BJ (cell line): ENCODE results near the gene XKR8. TPM values are rescaled to one million over a fixed set of nuclear protein-coding genes. Genes with fewer than 3 reads are reported as not detected.

Experiments used
- CTCF ChIA-PET: fragments of 350-600 bp; formaldehyde crosslinking; extraction: SDS; loops from one replicate; lab custom pipeline; 2021; ENCODE audit warnings: antibody characterized with exemption, inconsistent platforms; lab: Yijun Ruan, JAX
- POLR2A ChIA-PET: fragments of 300-600 bp; sonication (Branson Sonifier 250); formaldehyde crosslinking; extraction: SDS; loops from one replicate; lab custom pipeline; 2021; ENCODE audit warnings: antibody characterized with exemption; lab: Charles Lee
- DNase-seq: peaks from one replicate; pipeline ENCODE4 v3.0.0-alpha.2; 2011; ENCODE audit warnings: low read depth
- H3K27me3 ChIP-seq: 2 replicates; pipeline ENCODE4 v1.6.0; 2011; ENCODE audit warnings: low read length; ENCODE audit not compliant: control insufficient read depth, insufficient read depth
- H3K36me3 ChIP-seq: 2 replicates; pipeline ENCODE4 v1.5.1; 2011; ENCODE audit warnings: low read length; ENCODE audit not compliant: control insufficient read depth, insufficient read depth
- H3K4me3 ChIP-seq: 2 replicates; pipeline ENCODE4 v1.5.1; 2011; ENCODE audit warnings: low read depth, mild to moderate bottlenecking, control low read depth, low read length
- polyA plus RNA-seq: library from polyadenylated mRNA; depleted of rRNA; stranded (reverse); fragments of >200 nt; gene quantifications from 2 replicates; pipeline ENCODE4 v1.2.3, GENCODE V29; 2011
- TF ChIP-seq, protein P1 (sequence below): IDR thresholded peaks from 2 replicates; pipeline ENCODE4 v1.5.1; 2011; ENCODE audit warnings: low read depth, mild to moderate bottlenecking, control low read depth, inconsistent platforms, low read length, moderate library complexity; ENCODE audit not compliant: insufficient read depth

The XKR8 gene
- polyA plus RNA-seq, 1 experiment = 13.2 TPM

DNA sequence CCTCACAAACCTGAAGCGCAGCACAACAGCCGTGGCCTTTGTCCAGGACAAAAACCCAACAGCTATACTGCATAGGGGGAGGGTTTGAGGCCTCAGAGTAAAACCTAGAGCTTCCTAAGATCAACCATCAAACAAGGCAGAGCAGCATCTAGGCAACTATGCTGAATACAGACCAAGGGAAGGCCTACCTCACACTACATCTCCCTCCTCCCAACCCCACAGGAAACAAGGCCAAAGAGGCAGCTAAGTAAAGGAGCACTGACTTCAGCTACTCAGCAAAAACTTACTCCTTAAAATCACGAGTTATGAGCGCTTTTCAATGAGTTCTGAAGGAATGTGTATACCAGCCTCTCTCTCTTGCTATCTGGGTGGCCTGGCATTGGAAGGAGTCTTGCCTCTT lies 12.4 kb downstream of the XKR8 start:
- CTCF ChIA-PET = interaction anchor here (0.6 to 3.2 kb wide), 8 partner anchors 8 to 115 kb away, joined by 3 to 13 read pairs (median 4); no protein-coding TSS in a partner anchor
- POLR2A ChIA-PET = no interaction called here
- no peak overlapping the region for H3K4me3 ChIP-seq
- no peaks in the 10 kb centered on the region for H3K27me3 ChIP-seq
- no peaks in the 10 kb centered on the region; the same call in 1 of the 2 replicates for H3K36me3 ChIP-seq
- TF ChIP-seq, protein P1, sequence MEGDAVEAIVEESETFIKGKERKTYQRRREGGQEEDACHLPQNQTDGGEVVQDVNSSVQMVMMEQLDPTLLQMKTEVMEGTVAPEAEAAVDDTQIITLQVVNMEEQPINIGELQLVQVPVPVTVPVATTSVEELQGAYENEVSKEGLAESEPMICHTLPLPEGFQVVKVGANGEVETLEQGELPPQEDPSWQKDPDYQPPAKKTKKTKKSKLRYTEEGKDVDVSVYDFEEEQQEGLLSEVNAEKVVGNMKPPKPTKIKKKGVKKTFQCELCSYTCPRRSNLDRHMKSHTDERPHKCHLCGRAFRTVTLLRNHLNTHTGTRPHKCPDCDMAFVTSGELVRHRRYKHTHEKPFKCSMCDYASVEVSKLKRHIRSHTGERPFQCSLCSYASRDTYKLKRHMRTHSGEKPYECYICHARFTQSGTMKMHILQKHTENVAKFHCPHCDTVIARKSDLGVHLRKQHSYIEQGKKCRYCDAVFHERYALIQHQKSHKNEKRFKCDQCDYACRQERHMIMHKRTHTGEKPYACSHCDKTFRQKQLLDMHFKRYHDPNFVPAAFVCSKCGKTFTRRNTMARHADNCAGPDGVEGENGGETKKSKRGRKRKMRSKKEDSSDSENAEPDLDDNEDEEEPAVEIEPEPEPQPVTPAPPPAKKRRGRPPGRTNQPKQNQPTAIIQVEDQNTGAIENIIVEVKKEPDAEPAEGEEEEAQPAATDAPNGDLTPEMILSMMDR = no peak
- no peak for DNase-seq

DNA sequence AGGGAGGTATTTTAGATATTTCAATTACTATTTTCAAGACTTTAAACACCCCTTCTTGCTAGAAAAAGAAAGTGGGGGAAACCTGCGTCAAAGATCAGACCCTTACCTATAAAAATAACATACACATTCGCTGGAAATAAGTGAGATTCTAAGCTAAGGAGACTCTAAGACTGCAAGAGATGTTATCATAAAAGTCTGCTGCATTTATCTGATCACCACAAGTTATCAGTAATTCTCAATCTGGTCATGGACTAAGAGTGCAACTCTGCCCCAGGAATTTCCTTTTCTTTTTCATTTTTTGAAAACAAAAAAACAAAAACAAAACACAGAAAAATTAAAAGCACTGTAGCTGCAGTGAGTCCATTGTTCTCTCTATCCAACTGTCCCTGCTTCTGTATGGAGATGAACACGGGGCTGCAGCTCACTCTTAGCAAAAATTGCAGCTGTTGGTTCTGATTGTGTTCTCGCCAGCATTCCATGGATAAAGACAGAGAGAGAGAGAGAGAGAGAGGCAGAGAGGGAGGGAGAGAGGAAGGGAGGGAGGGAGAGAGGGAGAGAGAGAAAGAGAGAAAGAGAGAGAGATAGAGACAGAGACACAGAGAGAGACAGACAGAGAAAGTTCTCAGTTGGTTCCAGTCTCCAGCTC lies 14.1 kb downstream of the XKR8 start:
- H3K36me3 ChIP-seq = no peaks in the 10 kb centered on the region
- no peaks in the 10 kb centered on the region for H3K27me3 ChIP-seq
- CTCF ChIA-PET = interaction anchor here (0.7 to 2.7 kb wide), 3 partner anchors 14 to 34 kb away, joined by 3 to 9 read pairs (median 6); no protein-coding TSS in a partner anchor
- TF ChIP-seq, protein P1 = no peak
- no peak for DNase-seq
- H3K4me3 ChIP-seq = no peak overlapping the region
- POLR2A ChIA-PET = no interaction called here

DNA sequence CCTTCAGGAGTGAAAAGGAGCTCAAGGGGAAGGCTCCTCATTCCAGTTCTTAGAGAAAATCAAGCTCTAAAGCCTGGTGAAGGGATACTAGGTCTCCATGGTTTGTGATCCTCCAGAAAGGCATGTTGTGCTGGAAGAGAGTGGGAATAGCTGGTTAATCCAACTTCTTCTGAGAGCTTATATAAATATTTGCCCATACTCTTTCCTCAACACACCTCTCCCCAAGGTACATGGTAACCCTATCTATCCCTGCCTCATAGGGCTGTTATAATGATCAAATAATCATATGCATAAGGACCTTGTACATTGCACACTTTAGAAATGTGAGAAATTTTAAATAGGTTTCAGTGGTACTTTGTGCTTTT lies 14.6 kb downstream of the XKR8 start:
- Histone ChIP-seq H3K4me3 (no peak overlapping the region), H3K27me3 (no peaks in the 10 kb centered on the region), H3K36me3 (no peaks in the 10 kb centered on the region)
- DNase-seq = no peak
- ChIA-PET POLR2A (no interaction called here), CTCF (interaction anchor here (0.7 to 2.7 kb wide), 3 partner anchors 14 to 34 kb away, joined by 3 to 9 read pairs (median 6); no protein-coding TSS in a partner anchor)
- TF ChIP-seq, protein P1 = no peak

DNA sequence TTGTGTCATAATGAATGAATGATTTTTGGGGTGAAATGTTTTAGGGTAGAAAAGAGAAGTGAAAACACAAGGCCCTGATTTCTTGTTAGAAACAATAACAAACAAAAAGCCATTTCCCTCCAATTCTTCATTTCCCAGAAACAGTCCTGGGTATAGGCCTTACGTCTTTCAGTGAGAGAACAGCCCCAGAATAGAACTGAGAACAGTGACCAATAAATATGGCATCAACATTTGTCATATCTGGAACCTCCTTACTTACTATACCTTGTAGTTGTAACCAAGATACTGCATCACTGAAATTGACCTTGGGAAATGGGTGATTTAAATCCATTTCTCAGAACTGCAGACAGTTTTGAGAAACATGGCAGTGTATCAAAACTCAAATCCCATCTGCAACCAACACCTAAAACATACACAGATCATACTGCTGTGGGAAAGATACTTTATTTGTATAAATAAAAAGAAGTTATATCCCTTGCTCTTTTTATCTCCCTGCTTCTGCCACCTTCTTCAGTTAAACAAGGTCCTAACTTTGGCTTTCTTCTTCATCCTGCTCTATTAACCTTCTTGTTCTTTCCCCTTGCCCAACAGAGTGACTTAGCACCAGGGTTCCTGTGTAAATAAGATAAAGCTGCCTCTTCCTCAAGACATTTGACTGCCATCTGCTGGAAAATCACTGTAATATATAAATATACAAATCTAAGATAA lies 19.5 kb downstream of the XKR8 start:
- Histone ChIP-seq H3K36me3 (no peaks in the 10 kb centered on the region), H3K4me3 (no peak overlapping the region), H3K27me3 (no peaks in the 10 kb centered on the region)
- no peak for DNase-seq
- CTCF ChIA-PET = interaction anchor here (0.6 to 6.9 kb wide), 12 partner anchors 9 to 131 kb away, joined by 3 to 81 read pairs (median 7); partner anchors contain the start of gene THEMIS2
- TF ChIP-seq, protein P1 = peak; percentile 55
- POLR2A ChIA-PET = interaction anchor here (0.7 kb wide), 1 partner anchor 142 kb away, joined by 3 read pairs; no protein-coding TSS in a partner anchor

DNA sequence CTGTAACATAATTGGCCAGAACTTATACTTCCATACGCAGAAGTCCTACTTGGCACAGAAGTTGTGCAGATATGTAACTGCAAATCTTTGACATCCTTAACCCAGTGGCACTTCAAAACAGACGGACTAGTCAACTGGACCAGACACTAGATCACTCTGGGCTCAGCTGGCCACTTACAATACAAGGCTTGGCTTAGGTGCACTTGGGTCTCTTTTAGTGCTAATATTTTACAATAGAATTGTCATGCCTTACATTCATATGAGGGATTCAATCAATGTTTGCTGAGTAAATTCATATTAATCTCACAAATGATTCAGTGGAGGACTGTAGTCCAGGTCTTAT lies 20.1 kb downstream of the XKR8 start:
- Histone ChIP-seq H3K27me3 (no peaks in the 10 kb centered on the region), H3K36me3 (no peaks in the 10 kb centered on the region), H3K4me3 (no peak overlapping the region)
- ChIA-PET POLR2A (no interaction called here), CTCF (interaction anchor here (0.6 to 6.9 kb wide), 19 partner anchors 9 to 229 kb away, joined by 3 to 81 read pairs (median 4); partner anchors contain the start of gene THEMIS2)
- TF ChIP-seq, protein P1 = no peak
- DNase-seq = no peak
